B cell (primary cell): ENCODE data around the gene PLA2R1. TPM values are rescaled to one million over a fixed set of nuclear protein-coding genes. Genes with fewer than 3 reads are reported as not detected.

Experiments used
- ATAC-seq: fragments of 200-7000 bp; cut with Tn5 transposase; one replicate; pipeline ENCODE4 v1.10.0; 2021; ENCODE audit warnings: low read depth, mild to moderate bottlenecking, moderate number of reproducible peaks, moderate library complexity
- CTCF ChIA-PET: fragments of 350-600 bp; sonication (Branson Sonifier 250); formaldehyde crosslinking; loops from one replicate; lab custom pipeline; 2021; ENCODE audit warnings: antibody characterized with exemption, inconsistent platforms; lab: Charles Lee
- POLR2A ChIA-PET: fragments of 350-600 bp; sonication (Branson Sonifier 250); formaldehyde crosslinking; loops from one replicate; lab custom pipeline; 2021; ENCODE audit warnings: antibody characterized with exemption; lab: Charles Lee
- DNase-seq: peaks from one replicate; pipeline ENCODE4 v3.0.0; 2013
- H2AFZ ChIP-seq: 2 replicates; pipeline ENCODE4 v1.6.1; 2012; ENCODE audit warnings: mild to moderate bottlenecking, low read depth, low read length; ENCODE audit not compliant: insufficient read depth, poor library complexity, severe bottlenecking
- H3K27ac ChIP-seq, 2 donors: 1 replicate in 1 of 2; 2 replicates in 1 of 2; pipeline ENCODE4 v1.5.1; 2012 to 2013; ENCODE audit warnings: low read length in 2 of 2, mild to moderate bottlenecking in 2 of 2, moderate library complexity in 1 of 2
- H3K27me3 ChIP-seq, 4 experiments: fragments of 200-600 bp in 1 of 4; sonication (generic) in 1 of 4; replicated peaks in 1 of 4; 1 replicate in 2 of 4; 2 replicates in 2 of 4; pipeline versions ENCODE4 v1.6.1 to v1.7.0; 2013 to 2016; ENCODE audit warnings: low read length in 3 of 4, mild to moderate bottlenecking in 2 of 4, mixed read lengths in 1 of 4, moderate library complexity in 1 of 4; ENCODE audit not compliant: insufficient read depth in 4 of 4, control insufficient read depth in 3 of 4; ENCODE audit errors: control extremely low read depth in 1 of 4
- H3K36me3 ChIP-seq, 2 experiments: replicated peaks in 1 of 2; 1 replicate in 1 of 2; 2 replicates in 1 of 2; pipeline versions ENCODE4 v1.6.1 to v1.7.1; 2013; ENCODE audit warnings: low read length in 1 of 2; ENCODE audit not compliant: insufficient read depth in 2 of 2, control insufficient read depth in 1 of 2; ENCODE audit errors: control extremely low read depth in 1 of 2, extremely low read depth in 1 of 2
- H3K4me1 ChIP-seq, 2 donors: fragments of 200-600 bp in 1 of 2; sonication (generic) in 1 of 2; 1 replicate in 1 of 2; 2 replicates in 1 of 2; pipeline versions ENCODE4 v1.5.1 to v1.6.1; 2013 to 2017; ENCODE audit warnings: low read length in 2 of 2; ENCODE audit not compliant: control insufficient read depth in 2 of 2, insufficient read depth in 2 of 2
- H3K4me2 ChIP-seq: replicated peaks from 2 replicates; pipeline ENCODE3; 2012; ENCODE audit warnings: mild to moderate bottlenecking, low read depth, low read length; ENCODE audit not compliant: poor library complexity, severe bottlenecking
- H3K4me3 ChIP-seq, 5 experiments: fragments of 200-600 bp in 1 of 5; sonication (generic) in 1 of 5; 1 replicate in 3 of 5; 2 replicates in 2 of 5; pipeline versions ENCODE4 v1.5.1 to v1.7.0; 2011 to 2016; ENCODE audit warnings: low read length in 4 of 5, mild to moderate bottlenecking in 4 of 5, low read depth in 2 of 5, control low read depth in 1 of 5, moderate library complexity in 1 of 5; ENCODE audit not compliant: insufficient read depth in 1 of 5; ENCODE audit errors: control extremely low read depth in 1 of 5, extremely low read depth in 1 of 5
- H3K79me2 ChIP-seq: fragments of 200-600 bp; sonication (generic); one replicate; pipeline ENCODE4 v1.6.0; 2016; ENCODE audit warnings: low read length; ENCODE audit not compliant: control insufficient read depth, insufficient read depth
- H3K9ac ChIP-seq: fragments of 200-600 bp; sonication (generic); 2 replicates; pipeline ENCODE4 v1.6.1; 2017; ENCODE audit warnings: mild to moderate bottlenecking, low read length, moderate library complexity
- H3K9me3 ChIP-seq, 3 donors: one replicate each; pipeline versions ENCODE4 v1.6.1 to v1.7.1; 2013; ENCODE audit warnings: low read length in 2 of 3; ENCODE audit not compliant: control insufficient read depth in 2 of 3, insufficient read depth in 1 of 3; ENCODE audit errors: control extremely low read depth in 1 of 3
- H4K20me1 ChIP-seq: 2 replicates; pipeline ENCODE4 v1.6.0; 2012; ENCODE audit warnings: mild to moderate bottlenecking, low read length; ENCODE audit not compliant: insufficient read depth, control insufficient read depth, poor library complexity, severe bottlenecking
- H3K27ac Mint-ChIP-seq: one replicate; pipeline ENCODE4 v1.8.0; 2021; ENCODE audit warnings: mixed read lengths
- H3K27me3 Mint-ChIP-seq: one replicate; pipeline ENCODE4 v1.8.0; 2021; ENCODE audit warnings: mixed read lengths
- H3K4me1 Mint-ChIP-seq: one replicate; pipeline ENCODE4 v1.8.0; 2021; ENCODE audit warnings: mixed read lengths
- H3K4me3 Mint-ChIP-seq: one replicate; pipeline ENCODE4 v1.8.0; 2021; ENCODE audit warnings: mixed read lengths
- H3K9me3 Mint-ChIP-seq: one replicate; pipeline ENCODE4 v1.8.0; 2022; ENCODE audit warnings: mixed read lengths; ENCODE audit not compliant: insufficient read depth
- EZH2 ChIP-seq: IDR thresholded peaks from 2 replicates; pipeline ENCODE4 v1.6.1; 2012; ENCODE audit warnings: borderline replicate concordance, low read depth, mild to moderate bottlenecking, moderate library complexity, low read length; ENCODE audit not compliant: insufficient read depth, poor library complexity, severe bottlenecking
- WGBS: methylation state at CpG from one replicate; pipeline ENCODE4 v1.1.5; 2013; ENCODE audit warnings: missing lambda C conversion rate; ENCODE audit not compliant: insufficient coverage; 5-methylcytosine and 5-hydroxymethylcytosine counted together
- intact Hi-C: fragments of 100-400 bp; cut with micrococcal nuclease; formaldehyde crosslinking; loops from one replicate; pipeline ENCODE4 v1.10.0; 2022
- polyA plus RNA-seq: library from polyadenylated mRNA; depleted of rRNA; stranded (reverse); fragments of >200 nt; gene quantifications from 2 replicates; pipeline ENCODE4 v1.2.3, GENCODE V29; 2012
- total RNA-seq, 2 donors: library from RNA; stranded (reverse); fragments of 120-200 nt in 1 of 2; gene quantifications; 1 replicate in 1 of 2; 2 replicates in 1 of 2; pipeline versions ENCODE4 v1.2.3 to v1.2.4, GENCODE V29; 2013 to 2022
- TF ChIP-seq, protein P1 (sequence below): fragments of 200-600 bp; IDR thresholded peaks from one replicate; pipeline ENCODE4 v1.8.0; 2022; ENCODE audit warnings: antibody characterized with exemption, mild to moderate bottlenecking

Gene PLA2R1
- total and polyA plus RNA-seq, 2 donors (not counting 1 experiment from before 2014, with no cell fraction given) = not detected

DNA sequence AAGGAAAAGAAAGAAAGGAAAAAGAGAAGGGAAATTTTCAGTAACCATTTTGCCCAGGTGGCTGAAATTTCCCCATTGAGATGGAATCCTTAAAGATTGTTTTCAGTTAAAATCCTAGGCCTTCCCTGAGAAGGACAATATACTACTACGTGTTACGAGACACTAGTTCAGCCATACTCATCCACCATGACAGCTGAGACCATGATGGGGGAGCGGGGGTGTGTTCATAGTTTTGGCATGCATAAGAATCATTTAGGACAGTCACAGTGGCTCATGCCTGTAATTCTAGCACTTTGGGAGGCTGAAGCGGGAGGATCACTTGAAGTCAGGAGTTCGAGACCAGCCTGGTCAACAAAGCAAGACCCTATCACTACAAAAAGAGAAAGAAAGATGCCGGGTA, 28.0 kb downstream of the PLA2R1 start:
- Histone ChIP-seq H3K9me3 (no peaks in the 10 kb centered on the region), H3K36me3 (no peaks in the 10 kb centered on the region), H3K27me3 (peaks cover 0 to 3% (median 0%) of the 10 kb centered on the region in 4 experiments), H3K4me3 (no peak overlapping the region), H3K4me1 (no peaks in the 10 kb centered on the region), H3K4me2 (no peak overlapping the region), H2AFZ (no peak overlapping the region), H3K27ac (no peak overlapping the region), H3K79me2 (no peaks in the 10 kb centered on the region), H4K20me1 (no peaks in the 10 kb centered on the region), H3K9ac (no peak overlapping the region)
- DNase-seq (no peak), ATAC-seq (no peak)
- WGBS = 100% methylated on average over 1 of the region's 6 CpGs
- Mint-ChIP-seq H3K4me1 (no peaks in the 10 kb centered on the region), H3K4me3 (no peak overlapping the region), H3K27ac (no peak overlapping the region), H3K9me3 (no peaks in the 10 kb centered on the region), H3K27me3 (no peaks in the 10 kb centered on the region)
- no peak for TF ChIP-seq EZH2
- TF ChIP-seq, protein P1, sequence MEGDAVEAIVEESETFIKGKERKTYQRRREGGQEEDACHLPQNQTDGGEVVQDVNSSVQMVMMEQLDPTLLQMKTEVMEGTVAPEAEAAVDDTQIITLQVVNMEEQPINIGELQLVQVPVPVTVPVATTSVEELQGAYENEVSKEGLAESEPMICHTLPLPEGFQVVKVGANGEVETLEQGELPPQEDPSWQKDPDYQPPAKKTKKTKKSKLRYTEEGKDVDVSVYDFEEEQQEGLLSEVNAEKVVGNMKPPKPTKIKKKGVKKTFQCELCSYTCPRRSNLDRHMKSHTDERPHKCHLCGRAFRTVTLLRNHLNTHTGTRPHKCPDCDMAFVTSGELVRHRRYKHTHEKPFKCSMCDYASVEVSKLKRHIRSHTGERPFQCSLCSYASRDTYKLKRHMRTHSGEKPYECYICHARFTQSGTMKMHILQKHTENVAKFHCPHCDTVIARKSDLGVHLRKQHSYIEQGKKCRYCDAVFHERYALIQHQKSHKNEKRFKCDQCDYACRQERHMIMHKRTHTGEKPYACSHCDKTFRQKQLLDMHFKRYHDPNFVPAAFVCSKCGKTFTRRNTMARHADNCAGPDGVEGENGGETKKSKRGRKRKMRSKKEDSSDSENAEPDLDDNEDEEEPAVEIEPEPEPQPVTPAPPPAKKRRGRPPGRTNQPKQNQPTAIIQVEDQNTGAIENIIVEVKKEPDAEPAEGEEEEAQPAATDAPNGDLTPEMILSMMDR = no peak
- POLR2A ChIA-PET = no interaction called here
- intact Hi-C loops = no loop called here
- CTCF ChIA-PET = no interaction called here

DNA sequence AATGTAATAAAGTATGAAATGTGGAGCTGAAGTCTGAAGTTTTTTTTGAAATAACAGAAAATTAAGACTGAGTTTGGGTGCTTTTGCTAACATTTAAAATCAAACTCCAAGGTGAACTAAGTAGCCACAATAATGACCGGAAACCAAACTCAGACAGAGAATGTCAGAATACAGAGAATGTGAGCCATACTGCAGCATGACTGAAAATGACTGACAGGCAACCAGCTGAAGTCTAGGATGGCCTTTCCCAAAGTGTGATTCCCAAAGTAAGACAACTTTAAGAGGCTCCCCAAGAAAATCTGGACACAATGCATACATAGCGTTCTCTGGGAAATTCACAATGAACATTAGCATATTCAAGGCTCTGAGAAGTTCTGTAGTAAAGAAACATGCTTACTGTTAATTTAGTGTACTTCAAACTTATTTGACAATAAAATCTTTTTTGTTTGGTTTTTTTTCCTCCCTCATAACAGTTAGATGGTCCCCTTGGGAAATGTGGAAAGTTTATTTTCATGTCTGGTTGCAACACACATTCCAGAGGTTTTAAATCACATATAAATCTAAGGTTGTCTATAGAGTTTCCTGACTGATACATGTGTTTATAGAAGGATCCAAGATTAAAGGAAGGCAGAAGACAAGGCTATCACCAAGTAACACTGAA, 28.6 kb downstream of the PLA2R1 start:
- Histone ChIP-seq H3K27me3 (peaks cover 0 to 3% (median 0%) of the 10 kb centered on the region in 4 experiments), H3K36me3 (no peaks in the 10 kb centered on the region), H4K20me1 (no peaks in the 10 kb centered on the region), H3K79me2 (no peaks in the 10 kb centered on the region), H2AFZ (no peak overlapping the region), H3K4me1 (no peaks in the 10 kb centered on the region), H3K4me2 (no peak overlapping the region), H3K4me3 (no peak overlapping the region), H3K9me3 (no peaks in the 10 kb centered on the region), H3K27ac (no peak overlapping the region), H3K9ac (no peak overlapping the region)
- 100% methylated on average over 1 of the region's 2 CpGs for WGBS
- Mint-ChIP-seq H3K4me3 (no peak overlapping the region), H3K27me3 (no peaks in the 10 kb centered on the region), H3K4me1 (no peaks in the 10 kb centered on the region), H3K27ac (no peak overlapping the region), H3K9me3 (no peaks in the 10 kb centered on the region)
- ChIA-PET CTCF (no interaction called here), POLR2A (no interaction called here)
- ATAC-seq = no peak
- TF ChIP-seq, protein P1 = no peak
- TF ChIP-seq EZH2 = no peak
- intact Hi-C loops = no loop called here
- DNase-seq = no peak
